Measurements from ENCODE around the gene SPATS2L.

The SPATS2L gene

GRCh38 chr2:200408428-200409316, 102.2 kb downstream of the SPATS2L start:
- H3K27me3 ChIP-seq (ENCODE audit: low read length): no peaks in the 10 kb centered on the region
- no peaks in the 10 kb centered on the region for H3F3A ChIP-seq (ENCODE audit: insufficient read depth)
- H3K9me2 ChIP-seq (replicated peaks; ENCODE audit: insufficient read depth, low read length): no peaks in the 10 kb centered on the region
- H3K36me3 ChIP-seq (ENCODE audit: low read length): no peaks in the 10 kb centered on the region
- H3K4me2 ChIP-seq (ENCODE audit: low read depth, low read length, poor library complexity, severe bottlenecking): no peak overlapping the region
- H3K79me2 ChIP-seq (ENCODE audit: insufficient read depth, low read length): no peaks in the 10 kb centered on the region
- H3K9ac ChIP-seq (ENCODE audit: low read length): no peak overlapping the region
- H3K4me3 ChIP-seq (ENCODE audit: insufficient read depth, low read length, poor library complexity, severe bottlenecking): no peak overlapping the region
- H4K20me1 ChIP-seq (ENCODE audit: low read depth, low read length): no peaks in the 10 kb centered on the region
- H3K27ac ChIP-seq (ENCODE audit: low read depth, low read length): no peak overlapping the region
- H2AFZ ChIP-seq (ENCODE audit: low read depth, low read length, severe bottlenecking): no peak overlapping the region
- no peaks in the 10 kb centered on the region for H3K9me3 ChIP-seq (ENCODE audit: insufficient read depth, low read length)
- TF ChIP-seq CTCF (IDR thresholded peaks at IDR 0.05; ENCODE audit: insufficient read depth, low read length, poor library complexity, severe bottlenecking) (no peak), EZH2phosphoT487 (conservative IDR thresholded peaks at IDR 0.05; ENCODE audit: low read length) (no peak)

DNA sequence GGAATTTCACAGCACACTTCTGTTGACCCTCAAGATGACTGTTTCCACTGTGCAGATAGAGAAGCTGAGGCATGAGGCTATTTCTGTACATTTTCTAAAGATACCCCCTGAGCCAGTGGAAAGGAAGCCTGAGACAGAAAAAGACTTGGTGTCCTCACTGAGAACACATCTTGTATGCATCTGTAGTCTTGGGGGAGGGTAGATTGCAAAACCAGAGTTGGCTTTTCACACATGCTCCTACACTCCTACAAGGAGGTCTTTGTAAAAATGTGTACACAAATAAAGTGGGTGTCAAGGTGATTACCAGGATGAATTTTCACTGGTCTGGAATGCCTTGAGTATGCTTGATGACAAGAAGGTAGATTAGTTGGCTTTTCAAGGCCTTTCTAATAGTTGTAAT, 105.3 kb downstream of the SPATS2L start:
- H2AFZ ChIP-seq (ENCODE audit: low read depth, low read length, severe bottlenecking): no peak overlapping the region
- no peak overlapping the region for H3K4me3 ChIP-seq (ENCODE audit: insufficient read depth, low read length, poor library complexity, severe bottlenecking)
- TF ChIP-seq CTCF (IDR thresholded peaks at IDR 0.05; ENCODE audit: insufficient read depth, low read length, poor library complexity, severe bottlenecking) (no peak), EZH2phosphoT487 (conservative IDR thresholded peaks at IDR 0.05; ENCODE audit: low read length) (no peak)
- H3K27ac ChIP-seq (ENCODE audit: low read depth, low read length): no peak overlapping the region
- H3F3A ChIP-seq (ENCODE audit: insufficient read depth): no peaks in the 10 kb centered on the region
- no peak overlapping the region for H3K9ac ChIP-seq (ENCODE audit: low read length)
- no peaks in the 10 kb centered on the region for H3K27me3 ChIP-seq (ENCODE audit: low read length)
- H4K20me1 ChIP-seq (ENCODE audit: low read depth, low read length): no peaks in the 10 kb centered on the region
- H3K4me2 ChIP-seq (ENCODE audit: low read depth, low read length, poor library complexity, severe bottlenecking): no peak overlapping the region
- no peaks in the 10 kb centered on the region for H3K36me3 ChIP-seq (ENCODE audit: low read length)
- H3K9me3 ChIP-seq (ENCODE audit: insufficient read depth, low read length): no peaks in the 10 kb centered on the region
- no peaks in the 10 kb centered on the region for H3K9me2 ChIP-seq (replicated peaks; ENCODE audit: insufficient read depth, low read length)
- no peaks in the 10 kb centered on the region for H3K79me2 ChIP-seq (ENCODE audit: insufficient read depth, low read length)

DNA sequence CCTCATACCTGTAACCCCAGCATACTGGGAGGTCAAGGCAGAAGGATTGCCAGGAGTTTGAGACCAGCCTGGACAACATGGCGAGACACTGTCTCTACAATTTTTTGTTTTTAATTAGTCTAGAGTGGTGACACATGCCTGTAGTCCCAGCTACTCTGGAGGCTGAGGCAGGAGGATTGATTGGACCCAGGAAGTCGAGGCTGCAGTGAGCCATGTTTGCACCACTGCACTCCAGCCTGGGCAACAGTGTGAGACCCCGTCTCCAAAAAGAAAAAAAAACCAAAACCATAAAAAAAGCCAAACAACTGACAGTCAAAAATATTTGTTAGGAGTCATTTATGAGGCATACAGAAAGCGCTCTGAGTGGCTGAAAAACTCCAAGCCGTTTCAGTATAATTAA, 107.9 kb downstream of the SPATS2L start:
- no peaks in the 10 kb centered on the region for H3K27me3 ChIP-seq (ENCODE audit: low read length)
- no peak overlapping the region for H3K9ac ChIP-seq (ENCODE audit: low read length)
- no peaks in the 10 kb centered on the region for H3K79me2 ChIP-seq (ENCODE audit: insufficient read depth, low read length)
- no peak overlapping the region for H3K4me3 ChIP-seq (ENCODE audit: insufficient read depth, low read length, poor library complexity, severe bottlenecking)
- H3K9me3 ChIP-seq (ENCODE audit: insufficient read depth, low read length): no peaks in the 10 kb centered on the region
- no peaks in the 10 kb centered on the region for H3K36me3 ChIP-seq (ENCODE audit: low read length)
- H3F3A ChIP-seq (ENCODE audit: insufficient read depth): no peaks in the 10 kb centered on the region
- no peak overlapping the region for H3K27ac ChIP-seq (ENCODE audit: low read depth, low read length)
- no peak overlapping the region for H3K4me2 ChIP-seq (ENCODE audit: low read depth, low read length, poor library complexity, severe bottlenecking)
- no peak for TF ChIP-seq EZH2phosphoT487 (conservative IDR thresholded peaks at IDR 0.05; ENCODE audit: low read length)
- no peak overlapping the region for H2AFZ ChIP-seq (ENCODE audit: low read depth, low read length, severe bottlenecking)
- H4K20me1 ChIP-seq (ENCODE audit: low read depth, low read length): no peaks in the 10 kb centered on the region
- H3K9me2 ChIP-seq (replicated peaks; ENCODE audit: insufficient read depth, low read length): no peaks in the 10 kb centered on the region

DNA sequence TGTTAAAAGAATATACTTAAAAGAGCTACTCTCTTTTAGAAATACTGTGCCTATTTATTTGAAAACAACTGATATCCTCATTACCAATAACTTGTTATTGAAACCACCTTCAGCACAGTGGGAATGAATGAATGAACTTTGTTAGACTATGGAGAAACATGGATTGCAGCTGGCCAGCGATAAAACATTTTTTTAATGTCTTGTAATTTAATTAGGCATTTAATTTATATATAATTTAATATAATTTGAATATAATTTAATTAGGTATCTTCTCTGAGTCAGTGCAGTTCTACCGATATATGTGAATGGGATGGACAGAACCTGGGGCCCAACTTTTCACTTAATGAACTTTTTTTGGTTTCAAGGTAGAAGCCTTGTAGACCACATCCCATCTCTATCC, 109.0 kb downstream of the SPATS2L start:
- no peaks in the 10 kb centered on the region for H3K27me3 ChIP-seq (ENCODE audit: low read length)

More for the DNA sequence above, 109.0 kb downstream of the SPATS2L start:
- no peak overlapping the region for H3K4me3 ChIP-seq (ENCODE audit: insufficient read depth, low read length, poor library complexity, severe bottlenecking)
- no peaks in the 10 kb centered on the region for H3K36me3 ChIP-seq (ENCODE audit: low read length)
- H3K9me2 ChIP-seq (replicated peaks; ENCODE audit: insufficient read depth, low read length): no peaks in the 10 kb centered on the region
- H3K9me3 ChIP-seq (ENCODE audit: insufficient read depth, low read length): no peaks in the 10 kb centered on the region
- H3K27ac ChIP-seq (ENCODE audit: low read depth, low read length): no peak overlapping the region
- no peak for TF ChIP-seq EZH2phosphoT487 (conservative IDR thresholded peaks at IDR 0.05; ENCODE audit: low read length)
- TF ChIP-seq CTCF (IDR thresholded peaks at IDR 0.05; ENCODE audit: insufficient read depth, low read length, poor library complexity, severe bottlenecking): no peak
- no peak overlapping the region for H2AFZ ChIP-seq (ENCODE audit: low read depth, low read length, severe bottlenecking)
- no peak overlapping the region for H3K9ac ChIP-seq (ENCODE audit: low read length)
- no peaks in the 10 kb centered on the region for H3F3A ChIP-seq (ENCODE audit: insufficient read depth)
- H3K79me2 ChIP-seq (ENCODE audit: insufficient read depth, low read length): no peaks in the 10 kb centered on the region
- H4K20me1 ChIP-seq (ENCODE audit: low read depth, low read length): no peaks in the 10 kb centered on the region
- H3K4me2 ChIP-seq (ENCODE audit: low read depth, low read length, poor library complexity, severe bottlenecking): no peak overlapping the region
